Right lobe of liver (tissue), 4 donors: ENCODE data around the gene PRAMEF2.
"Not testable (repeated sequence)": the region's sequence is repeated elsewhere in the genome, so short reads cannot be mapped to it uniquely, and the experiment has no call there.

Experiments
- POLR2A ChIP-seq: fragments of 450-650 bp; IDR thresholded peaks from one replicate; pipeline ENCODE4 v1.6.1; 2017; ENCODE audit warnings: antibody characterized with exemption, mild to moderate bottlenecking
- TF ChIP-seq, protein P1 (sequence below), 4 donors: fragments of 200-600 bp in 3 of 4; fragments of 450-650 bp in 1 of 4; IDR thresholded peaks; one replicate each; pipeline versions ENCODE4 v1.5.1 to v1.8.0; 2016 to 2022; ENCODE audit warnings: antibody characterized with exemption in 4 of 4, mild to moderate bottlenecking in 2 of 4
- donor health status: DM: no; HTN: no; CAD: no.
- donor health status: DM: no; HTN: no; CAD: no.
- donor health status: DM: no; HTN: yes; CAD: no.

DNA sequence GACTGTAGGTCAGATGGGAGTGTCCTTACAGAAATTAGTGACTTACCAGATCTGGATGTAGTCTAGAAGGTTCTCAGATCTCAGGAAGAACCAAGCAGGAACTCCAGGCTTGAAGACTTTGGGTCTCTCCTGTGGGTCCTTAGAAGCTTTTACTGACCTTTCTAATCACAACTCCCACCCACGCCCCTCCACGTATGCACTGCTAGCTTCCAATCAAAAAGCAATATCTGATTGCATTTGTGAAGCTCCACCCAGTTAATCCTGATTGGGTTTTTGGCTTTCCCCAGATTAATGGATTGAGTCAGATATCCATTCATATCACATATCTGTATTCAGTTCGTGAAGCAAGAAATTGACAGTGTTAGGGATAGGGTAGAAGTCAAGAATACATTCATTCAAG, 29.2 kb downstream of the PRAMEF2 start, which contains the start of gene PRAMEF4:
- TF ChIP-seq, protein P1, sequence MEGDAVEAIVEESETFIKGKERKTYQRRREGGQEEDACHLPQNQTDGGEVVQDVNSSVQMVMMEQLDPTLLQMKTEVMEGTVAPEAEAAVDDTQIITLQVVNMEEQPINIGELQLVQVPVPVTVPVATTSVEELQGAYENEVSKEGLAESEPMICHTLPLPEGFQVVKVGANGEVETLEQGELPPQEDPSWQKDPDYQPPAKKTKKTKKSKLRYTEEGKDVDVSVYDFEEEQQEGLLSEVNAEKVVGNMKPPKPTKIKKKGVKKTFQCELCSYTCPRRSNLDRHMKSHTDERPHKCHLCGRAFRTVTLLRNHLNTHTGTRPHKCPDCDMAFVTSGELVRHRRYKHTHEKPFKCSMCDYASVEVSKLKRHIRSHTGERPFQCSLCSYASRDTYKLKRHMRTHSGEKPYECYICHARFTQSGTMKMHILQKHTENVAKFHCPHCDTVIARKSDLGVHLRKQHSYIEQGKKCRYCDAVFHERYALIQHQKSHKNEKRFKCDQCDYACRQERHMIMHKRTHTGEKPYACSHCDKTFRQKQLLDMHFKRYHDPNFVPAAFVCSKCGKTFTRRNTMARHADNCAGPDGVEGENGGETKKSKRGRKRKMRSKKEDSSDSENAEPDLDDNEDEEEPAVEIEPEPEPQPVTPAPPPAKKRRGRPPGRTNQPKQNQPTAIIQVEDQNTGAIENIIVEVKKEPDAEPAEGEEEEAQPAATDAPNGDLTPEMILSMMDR (IDR thresholded peaks at IDR 0.05): not testable (repeated sequence)
- not testable (repeated sequence) for TF ChIP-seq POLR2A
